BE2C (cell line): ENCODE measurements around the gene METTL24. TPM values are rescaled to one million over a fixed set of nuclear protein-coding genes. Genes with fewer than 3 reads are reported as not detected.

ENCODE experiments used
- DNase-seq: peaks from one replicate; pipeline ENCODE4 v3.0.0-alpha.2; 2020
- H3K27me3 ChIP-seq: fragments of 250-450 bp; sonication (Bioruptor Pico); 2 replicates; pipeline ENCODE4 v1.5.1; 2020; ENCODE audit warnings: mild to moderate bottlenecking
- H3K36me3 ChIP-seq: fragments of 250-450 bp; sonication (Bioruptor Pico); 2 replicates; pipeline ENCODE4 v1.5.1; 2020; ENCODE audit warnings: mild to moderate bottlenecking
- H3K4me1 ChIP-seq: fragments of 250-450 bp; sonication (Bioruptor Pico); 2 replicates; pipeline ENCODE4 v1.5.1; 2020
- H3K4me3 ChIP-seq: 2 replicates; pipeline ENCODE4 v1.5.1; 2011; ENCODE audit warnings: low read depth, low read length
- H3K9me3 ChIP-seq: fragments of 250-450 bp; sonication (Bioruptor Pico); 2 replicates; pipeline ENCODE4 v1.5.1; 2020
- polyA plus RNA-seq: library from polyadenylated mRNA; unstranded; fragments of >200 nt; gene quantifications from one replicate; pipeline ENCODE4 v1.2.1, GENCODE V29; 2012; ENCODE audit warnings: low read depth, missing spikeins; ENCODE audit not compliant: insufficient read length, insufficient read depth
- TF ChIP-seq, protein P1 (sequence below): IDR thresholded peaks from 2 replicates; pipeline ENCODE4 v1.5.1; 2012; ENCODE audit warnings: mild to moderate bottlenecking, low read depth, low read length

METTL24 gene
- polyA plus RNA-seq, result not detected

DNA sequence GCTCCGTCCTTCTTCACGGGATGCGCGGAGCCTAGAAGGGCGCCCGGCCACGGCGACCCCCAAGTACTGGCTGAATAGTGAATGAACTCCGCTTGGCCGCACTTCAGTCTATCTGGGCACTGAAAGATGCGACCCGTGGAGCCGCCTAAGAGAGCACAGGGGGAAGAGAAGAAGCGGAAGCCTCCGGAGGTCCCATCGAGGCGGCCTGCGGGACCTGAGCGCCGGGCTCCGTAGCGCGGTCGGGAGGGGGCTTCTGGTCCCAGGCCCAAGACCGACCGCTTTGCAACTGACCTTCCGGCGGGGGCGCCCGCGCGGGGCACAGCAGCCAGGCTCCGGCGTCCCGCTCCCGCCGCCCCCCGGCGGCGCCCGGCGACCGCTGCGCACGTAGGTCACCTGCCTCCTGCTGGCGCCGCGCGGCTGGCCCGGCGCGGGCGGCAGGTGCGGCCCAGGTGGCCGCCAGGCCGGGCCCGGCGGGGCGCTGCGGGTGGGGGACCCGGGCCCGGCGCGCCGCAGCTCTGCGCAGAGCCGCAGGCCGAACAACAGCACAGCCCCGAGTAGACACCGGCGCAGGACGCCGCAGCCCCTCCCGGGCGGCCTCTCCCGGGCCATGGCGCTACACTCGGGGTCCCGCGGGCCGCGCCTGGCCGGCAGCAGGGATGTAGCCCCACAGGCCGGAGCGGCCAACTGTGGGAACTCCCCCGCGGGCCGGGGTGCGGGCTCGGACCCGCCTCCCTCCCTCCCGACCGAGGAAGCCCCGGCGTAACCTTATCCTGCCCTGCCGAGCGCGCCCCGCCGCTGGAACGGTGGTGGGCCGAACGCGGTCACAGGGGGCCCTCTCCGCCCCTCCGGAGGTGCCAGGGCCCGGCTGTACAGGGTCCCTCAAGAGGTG is at the start of gene METTL24:
Gene METTL24, minus strand, starts transcription at position 686 of the 889 bp plus-strand sequence. Its CDS starts 77 bp downstream, at position 609.
- TF ChIP-seq, protein P1, sequence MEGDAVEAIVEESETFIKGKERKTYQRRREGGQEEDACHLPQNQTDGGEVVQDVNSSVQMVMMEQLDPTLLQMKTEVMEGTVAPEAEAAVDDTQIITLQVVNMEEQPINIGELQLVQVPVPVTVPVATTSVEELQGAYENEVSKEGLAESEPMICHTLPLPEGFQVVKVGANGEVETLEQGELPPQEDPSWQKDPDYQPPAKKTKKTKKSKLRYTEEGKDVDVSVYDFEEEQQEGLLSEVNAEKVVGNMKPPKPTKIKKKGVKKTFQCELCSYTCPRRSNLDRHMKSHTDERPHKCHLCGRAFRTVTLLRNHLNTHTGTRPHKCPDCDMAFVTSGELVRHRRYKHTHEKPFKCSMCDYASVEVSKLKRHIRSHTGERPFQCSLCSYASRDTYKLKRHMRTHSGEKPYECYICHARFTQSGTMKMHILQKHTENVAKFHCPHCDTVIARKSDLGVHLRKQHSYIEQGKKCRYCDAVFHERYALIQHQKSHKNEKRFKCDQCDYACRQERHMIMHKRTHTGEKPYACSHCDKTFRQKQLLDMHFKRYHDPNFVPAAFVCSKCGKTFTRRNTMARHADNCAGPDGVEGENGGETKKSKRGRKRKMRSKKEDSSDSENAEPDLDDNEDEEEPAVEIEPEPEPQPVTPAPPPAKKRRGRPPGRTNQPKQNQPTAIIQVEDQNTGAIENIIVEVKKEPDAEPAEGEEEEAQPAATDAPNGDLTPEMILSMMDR, result no peak
- peaks cover 8% of the 10 kb centered on the region for H3K4me1 ChIP-seq
- H3K9me3 ChIP-seq, result no peaks in the 10 kb centered on the region
- peaks cover 9% of the 10 kb centered on the region; the same call in 1 of the 2 replicates for H3K27me3 ChIP-seq
- peak; percentile 33 for DNase-seq
- H3K36me3 ChIP-seq, result no peaks in the 10 kb centered on the region
- peak within 1 kb of the TSS; percentile 60 for H3K4me3 ChIP-seq

DNA sequence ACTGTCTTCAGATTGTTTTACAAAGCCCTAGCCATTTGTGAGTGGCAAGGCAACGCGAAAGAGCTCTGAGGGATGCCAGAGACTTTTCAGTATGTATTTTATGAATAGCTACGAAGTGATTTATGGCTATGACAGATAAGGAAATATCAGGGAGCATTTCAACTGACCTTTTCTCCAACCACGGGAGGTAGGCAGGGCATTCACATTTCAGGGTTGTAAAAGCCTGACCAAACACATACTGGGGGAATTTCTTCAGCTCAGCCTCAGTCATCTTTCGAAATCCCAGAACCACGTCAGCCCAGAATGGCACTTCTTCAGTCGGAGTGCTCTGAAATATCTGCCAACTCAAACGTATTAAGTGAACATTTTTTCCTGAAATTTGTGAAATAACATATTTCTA is 46.5 kb upstream of the METTL24 start:
- TF ChIP-seq, protein P1, result no peak
- Histone ChIP-seq H3K27me3 (no peaks in the 10 kb centered on the region), H3K36me3 (no peaks in the 10 kb centered on the region), H3K4me1 (peaks cover 7% of the 10 kb centered on the region; the same call in 1 of the 2 replicates), H3K9me3 (no peaks in the 10 kb centered on the region), H3K4me3 (no peak overlapping the region)
- DNase-seq, result no peak

- TF ChIP-seq, protein P1, result no peak
- H3K9me3 ChIP-seq, result no peaks in the 10 kb centered on the region
Observed at GRCh38 chr6:110401585-110402176, 43.5 kb upstream of the METTL24 start.

GRCh38 chr6:110400208-110400607 is 42.1 kb upstream of the METTL24 start:
- Histone ChIP-seq H3K9me3 (no peaks in the 10 kb centered on the region), H3K4me1 (no peaks in the 10 kb centered on the region), H3K36me3 (no peaks in the 10 kb centered on the region), H3K27me3 (no peaks in the 10 kb centered on the region), H3K4me3 (no peak overlapping the region)
- TF ChIP-seq, protein P1, result no peak
- no peak for DNase-seq

More at GRCh38 chr6:110401585-110402176, 43.5 kb upstream of the METTL24 start:
- H3K27me3 ChIP-seq, result no peaks in the 10 kb centered on the region
- no peak overlapping the region for H3K4me3 ChIP-seq
- DNase-seq, result no peak
- H3K4me1 ChIP-seq, result no peaks in the 10 kb centered on the region
- no peaks in the 10 kb centered on the region for H3K36me3 ChIP-seq

- Histone ChIP-seq H3K4me3 (no peak overlapping the region), H3K27me3 (no peaks in the 10 kb centered on the region), H3K9me3 (no peaks in the 10 kb centered on the region), H3K4me1 (no peaks in the 10 kb centered on the region), H3K36me3 (no peaks in the 10 kb centered on the region)
- TF ChIP-seq, protein P1, result no peak
- DNase-seq, result no peak
Observed at GRCh38 chr6:110399219-110400071, 41.3 kb upstream of the METTL24 start.
